Left lung (tissue), 10 donors: ENCODE measurements around the gene NABP1. TPM values are rescaled to one million over a fixed set of nuclear protein-coding genes. Genes with fewer than 3 reads are reported as not detected.

Source experiments
- ATAC-seq: fragments of 200-7000 bp; cut with Tn5 transposase; one replicate; pipeline ENCODE4 v1.9.1; 2020; ENCODE audit warnings: moderate library complexity
- DNase-seq, 4 donors: peaks; one replicate each; pipeline ENCODE4 v3.0.0-alpha.2; 2013 to 2020
- H3K27ac ChIP-seq, 2 donors: fragments of 200-600 bp; sonication (generic) in 1 of 2; one replicate each; pipeline versions ENCODE4 v1.5.0 to v1.8.0; 2020 to 2021
- H3K27me3 ChIP-seq, 2 donors: fragments of 200-600 bp; sonication (generic) in 1 of 2; one replicate each; pipeline versions ENCODE4 v1.5.0 to v1.8.0; 2020 to 2021
- H3K36me3 ChIP-seq, 2 donors: fragments of 200-600 bp; sonication (generic) in 1 of 2; one replicate each; pipeline versions ENCODE4 v1.5.0 to v1.8.0; 2020 to 2021
- H3K4me1 ChIP-seq, 2 donors: fragments of 200-600 bp; one replicate each; pipeline ENCODE4 v1.8.0; 2021
- H3K4me3 ChIP-seq, 2 donors: fragments of 200-600 bp; sonication (generic) in 1 of 2; one replicate each; pipeline versions ENCODE4 v1.5.0 to v1.8.0; 2020 to 2021; ENCODE audit warnings: mild to moderate bottlenecking in 1 of 2
- H3K9me3 ChIP-seq, 2 donors: fragments of 200-600 bp; sonication (generic) in 1 of 2; one replicate each; pipeline versions ENCODE4 v1.5.0 to v1.8.0; 2020 to 2021
- CTCF ChIP-seq, 2 donors: fragments of 200-600 bp; sonication (generic) in 1 of 2; IDR thresholded peaks; one replicate each; pipeline versions ENCODE4 v1.5.0 to v1.8.0; 2021; ENCODE audit warnings: antibody characterized with exemption in 2 of 2
- intact Hi-C, 2 donors: fragments of 100-400 bp; cut with DNase I; formaldehyde crosslinking; loops; one replicate each; pipeline versions ENCODE4 v1.11.2 to v1.14.2; 2022
- polyA plus RNA-seq, 6 donors: library from polyadenylated mRNA; unstranded; fragments of 120-200 nt; gene quantifications; one replicate each; pipeline ENCODE4 v1.2.1, GENCODE V29; 2013; ENCODE audit not compliant: insufficient read length in 6 of 6
- total RNA-seq, 2 donors: library from RNA; stranded (reverse); fragmentation: NEBNext Ultra II Directional; extraction: Animal tissue kit (Norgen Biotek cat#: 25700); gene quantifications; one replicate each; pipeline ENCODE4 v1.2.1, GENCODE V29; 2021
- donor health status: DM: no; HTN: yes; CAD: no.
- donor health status: DM: no; HTN: no; CAD: no.

NABP1 gene
- total and polyA plus RNA-seq, 8 donors, result 12.2 to 122 (median 17.0) TPM

- H3K4me1 ChIP-seq, result peaks cover 0 to 36% of the 10 kb centered on the region in 2 donors
- DNase-seq, result no peak
- no peak overlapping the region for H3K4me3 ChIP-seq
- intact Hi-C loops, result no loop called here
- H3K27ac ChIP-seq, result peak overlapping the region in 1 of 2 donors; percentile 57
- H3K27me3 ChIP-seq, result no peaks in the 10 kb centered on the region
- H3K36me3 ChIP-seq, result no peaks in the 10 kb centered on the region
- no peaks in the 10 kb centered on the region for H3K9me3 ChIP-seq
- no peak for ATAC-seq
- no peak for TF ChIP-seq CTCF (IDR thresholded peaks at IDR 0.05)
These were observed 11.7 kb upstream of the NABP1 start for GRCh38 chr2:191666226-191666625.

- intact Hi-C loops, result no loop called here
- no peak for TF ChIP-seq CTCF (IDR thresholded peaks at IDR 0.05)
- no peak for DNase-seq
- ATAC-seq, result peak; percentile 66
- Histone ChIP-seq H3K27me3 (no peaks in the 10 kb centered on the region), H3K4me1 (peaks cover 0 to 36% of the 10 kb centered on the region in 2 donors), H3K36me3 (no peaks in the 10 kb centered on the region), H3K27ac (peak overlapping the region in 1 of 2 donors; percentile 57), H3K4me3 (no peak overlapping the region), H3K9me3 (no peaks in the 10 kb centered on the region)
These were observed 11.2 kb upstream of the NABP1 start for GRCh38 chr2:191666732-191667131.

- peaks cover 0 to 36% of the 10 kb centered on the region in 2 donors for H3K4me1 ChIP-seq
- no peak for ATAC-seq
These were observed 7.9 kb upstream of the NABP1 start for GRCh38 chr2:191670076-191670475.

GRCh38 chr2:191670787-191671186 lies 7.1 kb upstream of the NABP1 start:
- no peak for TF ChIP-seq CTCF (IDR thresholded peaks at IDR 0.05)
- Histone ChIP-seq H3K4me3 (no peak overlapping the region), H3K27me3 (no peaks in the 10 kb centered on the region), H3K27ac (no peak overlapping the region), H3K36me3 (no peaks in the 10 kb centered on the region), H3K4me1 (peaks cover 0 to 36% of the 10 kb centered on the region in 2 donors), H3K9me3 (no peaks in the 10 kb centered on the region)
- no peak for ATAC-seq
- DNase-seq, result no peak
- intact Hi-C loops, result no loop called here

More at GRCh38 chr2:191670076-191670475, 7.9 kb upstream of the NABP1 start:
- Histone ChIP-seq H3K9me3 (no peaks in the 10 kb centered on the region), H3K27ac (no peak overlapping the region), H3K4me3 (no peak overlapping the region), H3K27me3 (no peaks in the 10 kb centered on the region), H3K36me3 (no peaks in the 10 kb centered on the region)
- DNase-seq, result no peak
- intact Hi-C loops, result no loop called here
- no peak for TF ChIP-seq CTCF (IDR thresholded peaks at IDR 0.05)

GRCh38 chr2:191675807-191676721 lies 1.9 kb upstream of the NABP1 start:
- Histone ChIP-seq H3K9me3 (no peaks in the 10 kb centered on the region), H3K36me3 (no peaks in the 10 kb centered on the region), H3K27me3 (no peaks in the 10 kb centered on the region), H3K4me3 (no peak overlapping the region), H3K4me1 (peaks cover 11 to 48% of the 10 kb centered on the region in 2 donors), H3K27ac (peak overlapping the region; percentile 97 to 99)
- no peak for ATAC-seq
- TF ChIP-seq CTCF (IDR thresholded peaks at IDR 0.05), result no peak
- intact Hi-C loops, result no loop called here
- peak in 2 of 4 donors; percentile 34 to 74 for DNase-seq
